Measurements from ENCODE around the gene RELL1.
A peak's percentile ranks its signal among the peaks of the same experiment; 100 is the strongest.

RELL1 gene

GRCh38 chr4:37651781-37652377 lies 34.3 kb downstream of the RELL1 start:
- no peak for DNase-seq (ENCODE audit: low read depth in 2 of 2)
- no peak overlapping the region for H3K4me3 ChIP-seq (replicated peaks in 1 of 2; ENCODE audit: low read depth in 2 of 2, low read length in 2 of 2)
- TF ChIP-seq CTCF (IDR thresholded peaks at IDR 0.05; ENCODE audit: low read depth, low read length): no peak

DNA sequence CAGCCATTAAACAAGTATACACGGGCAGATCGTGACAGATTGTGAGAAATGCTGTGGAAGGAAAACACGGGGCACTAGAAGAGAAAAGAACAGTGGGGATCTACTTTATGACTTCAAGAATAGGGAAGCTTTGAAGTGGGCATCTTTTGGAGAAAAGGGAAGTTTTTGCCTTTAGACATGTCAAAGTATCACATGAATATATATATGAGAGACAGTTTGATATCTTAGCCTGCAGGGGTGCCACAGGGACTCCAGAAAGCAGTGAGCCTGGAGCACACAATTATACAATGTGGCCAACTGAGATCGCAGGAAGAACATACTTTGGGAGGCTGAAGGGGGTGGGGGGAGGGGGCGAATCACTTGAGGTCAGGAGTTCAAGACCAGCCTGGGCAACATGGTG lies 35.7 kb downstream of the RELL1 start:
- no peak for DNase-seq (ENCODE audit: low read depth in 2 of 2)
- no peak for TF ChIP-seq CTCF (IDR thresholded peaks at IDR 0.05; ENCODE audit: low read depth, low read length)
- H3K4me3 ChIP-seq (replicated peaks in 1 of 2; ENCODE audit: low read depth in 2 of 2, low read length in 2 of 2): no peak overlapping the region

- H3K4me3 ChIP-seq (replicated peaks in 1 of 2; ENCODE audit: low read depth in 2 of 2, low read length in 2 of 2): no peak overlapping the region
- DNase-seq (ENCODE audit: low read depth in 2 of 2): no peak
- TF ChIP-seq CTCF (IDR thresholded peaks at IDR 0.05; ENCODE audit: low read depth, low read length): no peak
Observed at GRCh38 chr4:37649268-37649667, 36.9 kb downstream of the RELL1 start.

- DNase-seq (ENCODE audit: low read depth in 2 of 2): peak; percentile 94 to 97
- TF ChIP-seq CTCF (IDR thresholded peaks at IDR 0.05; ENCODE audit: low read depth, low read length): no peak
- H3K4me3 ChIP-seq (replicated peaks in 1 of 2; ENCODE audit: low read depth in 2 of 2, low read length in 2 of 2): no peak overlapping the region
Observed at GRCh38 chr4:37648084-37648817, 37.9 kb downstream of the RELL1 start.

GRCh38 chr4:37646247-37646646 lies 39.9 kb downstream of the RELL1 start:
- no peak for DNase-seq (ENCODE audit: low read depth in 2 of 2)
- no peak for TF ChIP-seq CTCF (IDR thresholded peaks at IDR 0.05; ENCODE audit: low read depth, low read length)
- no peak overlapping the region for H3K4me3 ChIP-seq (replicated peaks in 1 of 2; ENCODE audit: low read depth in 2 of 2, low read length in 2 of 2)

DNA sequence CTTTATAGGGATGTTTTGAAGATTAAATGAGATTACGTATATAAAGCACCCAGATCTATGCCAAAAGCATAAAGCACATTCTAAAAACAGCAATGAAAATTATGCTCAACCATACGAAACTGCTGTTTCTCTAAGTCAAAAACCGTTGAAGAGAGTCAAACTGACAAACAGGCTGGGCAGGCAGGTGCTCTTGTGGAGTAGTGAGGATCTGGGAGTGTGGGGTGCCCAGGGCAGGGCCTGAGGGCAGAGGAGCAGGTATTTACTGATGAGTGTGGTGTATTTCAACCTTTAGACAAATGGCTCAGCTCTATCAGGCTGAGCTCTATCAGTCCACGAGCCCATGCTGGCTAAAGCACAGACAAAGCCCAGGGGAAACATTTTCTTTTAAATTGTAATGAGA lies 40.4 kb downstream of the RELL1 start:
- DNase-seq (ENCODE audit: low read depth in 2 of 2): no peak
- no peak overlapping the region for H3K4me3 ChIP-seq (replicated peaks in 1 of 2; ENCODE audit: low read depth in 2 of 2, low read length in 2 of 2)
- no peak for TF ChIP-seq CTCF (IDR thresholded peaks at IDR 0.05; ENCODE audit: low read depth, low read length)

Data from cardiac fibroblast (primary cell).